ENCODE data around the gene BTBD1. TPM values are rescaled to one million over a fixed set of nuclear protein-coding genes. Genes with fewer than 3 reads are reported as not detected.
"Not testable (repeated sequence)": the region's sequence is repeated elsewhere in the genome, so short reads cannot be mapped to it uniquely, and the experiment has no call there.

Gene BTBD1
- total RNA-seq, 2 experiments from 2014 or later, result 92.6 to 99.5 TPM

- no peak overlapping the region for H3K4me3 ChIP-seq (ENCODE audit: low read depth, low read length, poor library complexity, severe bottlenecking)
- no TSS peak for BruUV-seq (replicated peaks)
- no peak overlapping the region for H3K4me2 ChIP-seq (ENCODE audit: low read length)
- no peaks in the 10 kb centered on the region for H3K9me3 ChIP-seq (ENCODE audit: low read length)
- ChIA-PET CTCF (ENCODE audit: unreplicated experiment) (no interaction called here), POLR2A (no interaction called here)
- DNase-seq (ENCODE audit: low spot score), result no peak
- no peak for TF ChIP-seq EZH2phosphoT487 (IDR thresholded peaks at IDR 0.05; ENCODE audit: borderline replicate concordance, low read depth, low read length)
- no peak for TF ChIP-seq CTCF (conservative IDR thresholded peaks at IDR 0.05; ENCODE audit: low read length)
- no peak overlapping the region for H2AFZ ChIP-seq (ENCODE audit: low read length)
- intact Hi-C loops (cut with micrococcal nuclease; ENCODE audit: unreplicated experiment), result no loop called here
- H4K20me1 ChIP-seq (ENCODE audit: insufficient read depth, low read length), result no peaks in the 10 kb centered on the region
- no peaks in the 10 kb centered on the region for H3K9me2 ChIP-seq (ENCODE audit: insufficient read depth, low read length)
- peaks cover 8% of the 10 kb centered on the region for H3K4me1 ChIP-seq (ENCODE audit: insufficient read depth, low read length, poor library complexity, severe bottlenecking)
- no peaks in the 10 kb centered on the region for H3K36me3 ChIP-seq (ENCODE audit: insufficient read depth, low read length)
- no peaks in the 10 kb centered on the region for H3K79me2 ChIP-seq (ENCODE audit: insufficient read depth, low read depth, low read length)
- H3K27ac ChIP-seq (ENCODE audit: low read depth, low read length, poor library complexity, severe bottlenecking), result no peak overlapping the region
These were observed 21.8 kb upstream of the BTBD1 start for GRCh38 chr15:83088876-83089275.

- TF ChIP-seq CTCF (conservative IDR thresholded peaks at IDR 0.05; ENCODE audit: low read length), result no peak
- TF ChIP-seq EZH2phosphoT487 (IDR thresholded peaks at IDR 0.05; ENCODE audit: borderline replicate concordance, low read depth, low read length), result no peak
- Histone ChIP-seq H3K4me1 (ENCODE audit: insufficient read depth, low read length, poor library complexity, severe bottlenecking) (peaks cover 7% of the 10 kb centered on the region), H3K9me3 (ENCODE audit: low read length) (no peaks in the 10 kb centered on the region), H3K36me3 (ENCODE audit: insufficient read depth, low read length) (no peaks in the 10 kb centered on the region), H2AFZ (ENCODE audit: low read length) (no peak overlapping the region), H3K4me3 (ENCODE audit: low read depth, low read length, poor library complexity, severe bottlenecking) (no peak overlapping the region), H4K20me1 (ENCODE audit: insufficient read depth, low read length) (no peaks in the 10 kb centered on the region), H3K27ac (ENCODE audit: low read depth, low read length, poor library complexity, severe bottlenecking) (no peak overlapping the region), H3K4me2 (ENCODE audit: low read length) (no peak overlapping the region), H3K9me2 (ENCODE audit: insufficient read depth, low read length) (no peaks in the 10 kb centered on the region), H3K79me2 (ENCODE audit: insufficient read depth, low read depth, low read length) (no peaks in the 10 kb centered on the region)
- DNase-seq (ENCODE audit: low spot score), result no peak
- POLR2A ChIA-PET, result interaction anchor here (0.7 kb wide), 1 partner anchor 17 kb away, joined by 3 read pairs; no protein-coding TSS in a partner anchor
- CTCF ChIA-PET (ENCODE audit: unreplicated experiment), result no interaction called here
- no TSS peak for BruUV-seq (replicated peaks)
- intact Hi-C loops (cut with micrococcal nuclease; ENCODE audit: unreplicated experiment), result no loop called here
These were observed 20.5 kb upstream of the BTBD1 start for GRCh38 chr15:83087576-83087975.

GRCh38 chr15:83085864-83086552, 19.0 kb upstream of the BTBD1 start:
- H3K4me3 ChIP-seq (ENCODE audit: low read depth, low read length, poor library complexity, severe bottlenecking); H4K20me1 ChIP-seq (ENCODE audit: insufficient read depth, low read length); intact Hi-C loops (cut with micrococcal nuclease; ENCODE audit: unreplicated experiment); H3K9me3 ChIP-seq (ENCODE audit: low read length); H3K4me2 ChIP-seq (ENCODE audit: low read length); DNase-seq (ENCODE audit: low spot score); H2AFZ ChIP-seq (ENCODE audit: low read length); BruUV-seq (replicated peaks); H3K4me1 ChIP-seq (ENCODE audit: insufficient read depth, low read length, poor library complexity, severe bottlenecking); CTCF ChIA-PET (ENCODE audit: unreplicated experiment); H3K27ac ChIP-seq (ENCODE audit: low read depth, low read length, poor library complexity, severe bottlenecking); H3K9me2 ChIP-seq (ENCODE audit: insufficient read depth, low read length); H3K36me3 ChIP-seq (ENCODE audit: insufficient read depth, low read length); H3K79me2 ChIP-seq (ENCODE audit: insufficient read depth, low read depth, low read length): not testable (repeated sequence)
- POLR2A ChIA-PET, result interaction anchor here (0.7 kb wide), 1 partner anchor 110 kb away, joined by 3 read pairs; no protein-coding TSS in a partner anchor
- 0 out of 2 replicates have a peak, but pooled peaks have one; percentile 2 for TF ChIP-seq CTCF (conservative IDR thresholded peaks at IDR 0.05; ENCODE audit: low read length)

Measured in OCI-LY7 (cell line).